ENCODE data around the gene ATP11A. TPM values are rescaled to one million over a fixed set of nuclear protein-coding genes. Genes with fewer than 3 reads are reported as not detected.

ATP11A gene
- total RNA-seq, 3 donors from 2014 or later: 15.5 to 28.7 (median 19.4) TPM

DNA sequence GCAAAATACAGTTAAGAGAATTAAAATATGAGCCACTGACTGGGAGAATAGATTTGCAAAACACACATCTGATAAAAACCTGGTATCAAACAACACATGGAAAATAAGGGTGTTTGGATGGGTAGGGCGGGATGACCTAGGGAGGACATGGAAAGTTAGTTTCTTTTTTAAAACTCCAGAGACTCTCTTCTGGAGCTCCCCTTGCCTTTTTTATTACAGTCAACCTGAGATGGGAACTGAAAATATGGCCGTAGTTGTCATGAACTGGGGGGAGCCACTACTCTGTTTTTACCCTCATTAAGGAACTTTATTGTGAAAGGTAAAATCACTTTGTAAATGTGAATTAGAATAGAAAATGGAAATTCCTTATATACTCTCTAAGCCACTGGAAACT is 113.0 kb downstream of the ATP11A start:
- TF ChIP-seq, protein P1, sequence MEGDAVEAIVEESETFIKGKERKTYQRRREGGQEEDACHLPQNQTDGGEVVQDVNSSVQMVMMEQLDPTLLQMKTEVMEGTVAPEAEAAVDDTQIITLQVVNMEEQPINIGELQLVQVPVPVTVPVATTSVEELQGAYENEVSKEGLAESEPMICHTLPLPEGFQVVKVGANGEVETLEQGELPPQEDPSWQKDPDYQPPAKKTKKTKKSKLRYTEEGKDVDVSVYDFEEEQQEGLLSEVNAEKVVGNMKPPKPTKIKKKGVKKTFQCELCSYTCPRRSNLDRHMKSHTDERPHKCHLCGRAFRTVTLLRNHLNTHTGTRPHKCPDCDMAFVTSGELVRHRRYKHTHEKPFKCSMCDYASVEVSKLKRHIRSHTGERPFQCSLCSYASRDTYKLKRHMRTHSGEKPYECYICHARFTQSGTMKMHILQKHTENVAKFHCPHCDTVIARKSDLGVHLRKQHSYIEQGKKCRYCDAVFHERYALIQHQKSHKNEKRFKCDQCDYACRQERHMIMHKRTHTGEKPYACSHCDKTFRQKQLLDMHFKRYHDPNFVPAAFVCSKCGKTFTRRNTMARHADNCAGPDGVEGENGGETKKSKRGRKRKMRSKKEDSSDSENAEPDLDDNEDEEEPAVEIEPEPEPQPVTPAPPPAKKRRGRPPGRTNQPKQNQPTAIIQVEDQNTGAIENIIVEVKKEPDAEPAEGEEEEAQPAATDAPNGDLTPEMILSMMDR (IDR thresholded peaks at IDR 0.05): no peak
- intact Hi-C loops (cut with DNase I, micrococcal nuclease): no loop called here
- H3K4me3 ChIP-seq: no peak overlapping the region
- H3K36me3 ChIP-seq (ENCODE audit: low read depth): no peaks in the 10 kb centered on the region
- H3K4me1 ChIP-seq (ENCODE audit: low read depth): no peaks in the 10 kb centered on the region
- no peak for ATAC-seq
- no peaks in the 10 kb centered on the region for H3K9me3 ChIP-seq
- DNase-seq: no peak

DNA sequence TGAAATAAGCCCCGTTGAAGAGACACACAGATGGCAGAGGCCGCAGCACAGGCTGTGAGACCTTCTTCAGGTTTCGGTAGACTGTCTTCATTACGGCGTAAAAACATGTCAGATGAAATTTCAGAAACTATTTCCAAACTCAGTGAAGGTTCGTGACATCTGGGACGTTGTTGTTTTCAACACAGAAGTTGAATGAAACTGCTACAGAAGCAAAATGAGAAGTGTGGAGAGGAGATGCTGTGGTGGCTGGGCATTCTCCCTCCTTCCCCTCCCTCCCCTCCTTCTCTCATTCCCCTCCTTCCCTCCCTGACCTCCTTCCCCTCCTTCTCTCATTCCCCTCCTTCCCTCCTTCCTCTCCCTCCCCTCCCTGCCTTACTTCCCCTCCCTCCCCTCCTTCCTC is 113.6 kb downstream of the ATP11A start:
- no peak overlapping the region for H3K4me3 ChIP-seq
- ATAC-seq (no peak), DNase-seq (no peak)
- intact Hi-C loops (cut with DNase I, micrococcal nuclease): no loop called here
- no peaks in the 10 kb centered on the region for H3K4me1 ChIP-seq (ENCODE audit: low read depth)
- no peaks in the 10 kb centered on the region for H3K9me3 ChIP-seq
- H3K36me3 ChIP-seq (ENCODE audit: low read depth): no peaks in the 10 kb centered on the region
- TF ChIP-seq, protein P1 (IDR thresholded peaks at IDR 0.05): no peak

DNA sequence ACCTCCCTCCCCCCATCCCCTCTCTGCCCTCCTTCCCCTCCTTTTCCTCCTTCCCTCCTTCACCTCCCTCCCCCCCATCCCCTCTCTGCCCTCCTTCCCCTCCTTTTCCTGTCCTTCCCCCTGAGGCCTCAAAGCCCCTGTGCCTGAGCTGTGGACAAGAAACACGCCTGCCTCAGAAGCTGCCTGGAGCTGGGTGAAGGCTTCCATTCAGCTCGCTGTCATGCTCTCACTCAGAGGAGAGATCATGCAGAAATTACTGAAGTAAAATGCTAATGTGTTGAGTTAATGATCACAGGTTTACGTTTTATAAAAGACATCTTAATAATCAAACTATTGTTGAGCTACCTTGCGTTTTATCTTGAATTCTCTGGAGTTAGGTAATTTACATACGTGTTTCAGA is 114.5 kb downstream of the ATP11A start:
- H3K4me1 ChIP-seq (ENCODE audit: low read depth): no peaks in the 10 kb centered on the region
- H3K9me3 ChIP-seq: no peaks in the 10 kb centered on the region
- H3K4me3 ChIP-seq: no peak overlapping the region
- DNase-seq (no peak), ATAC-seq (no peak)
- TF ChIP-seq, protein P1 (IDR thresholded peaks at IDR 0.05): no peak
- no peaks in the 10 kb centered on the region for H3K36me3 ChIP-seq (ENCODE audit: low read depth)
- intact Hi-C loops (cut with DNase I, micrococcal nuclease): no loop called here

DNA sequence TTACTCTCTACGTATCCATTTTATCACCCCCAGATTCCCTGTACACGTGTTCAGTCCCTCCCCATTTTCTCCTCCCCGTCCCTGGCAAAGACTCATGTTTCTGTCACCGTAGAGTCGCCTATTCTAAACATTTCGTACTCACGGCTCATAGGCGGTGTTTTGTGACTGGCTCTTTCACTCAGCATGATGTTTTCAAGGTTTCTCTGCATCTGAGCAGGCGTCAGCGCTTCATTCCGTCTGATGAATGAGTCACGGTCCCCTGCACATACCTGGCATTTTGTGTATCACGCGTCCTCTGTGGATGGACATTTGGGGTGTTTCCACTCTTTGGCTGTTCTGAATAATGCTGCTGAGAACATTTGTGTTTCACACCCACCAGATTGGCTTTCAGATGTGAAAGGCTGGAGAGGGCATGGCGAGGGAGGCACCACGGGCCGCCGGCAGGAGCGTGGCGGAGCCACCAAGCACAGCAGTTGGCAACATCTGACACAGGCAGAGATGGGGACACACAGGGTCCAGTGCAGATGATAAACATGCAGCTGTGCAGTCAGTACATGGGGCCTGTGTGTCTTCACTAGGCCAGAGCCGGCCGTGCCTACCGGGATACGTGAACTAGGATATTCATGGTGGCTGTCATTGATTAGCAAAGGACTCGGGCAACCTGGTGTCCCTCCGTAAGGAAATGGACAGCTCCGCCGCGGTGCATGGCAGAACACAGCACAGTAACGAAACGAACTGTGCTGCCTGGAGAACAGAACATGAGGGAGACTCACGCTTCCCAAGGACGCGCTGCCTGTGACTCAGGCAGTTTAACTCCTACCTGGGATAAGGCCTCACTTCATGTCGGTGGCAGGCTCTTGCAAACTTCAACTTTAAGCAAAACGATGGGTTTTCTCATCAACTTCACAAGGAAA is 117.2 kb downstream of the ATP11A start:
- intact Hi-C loops (cut with DNase I, micrococcal nuclease): no loop called here
- H3K36me3 ChIP-seq (ENCODE audit: low read depth): no peaks in the 10 kb centered on the region

DNA sequence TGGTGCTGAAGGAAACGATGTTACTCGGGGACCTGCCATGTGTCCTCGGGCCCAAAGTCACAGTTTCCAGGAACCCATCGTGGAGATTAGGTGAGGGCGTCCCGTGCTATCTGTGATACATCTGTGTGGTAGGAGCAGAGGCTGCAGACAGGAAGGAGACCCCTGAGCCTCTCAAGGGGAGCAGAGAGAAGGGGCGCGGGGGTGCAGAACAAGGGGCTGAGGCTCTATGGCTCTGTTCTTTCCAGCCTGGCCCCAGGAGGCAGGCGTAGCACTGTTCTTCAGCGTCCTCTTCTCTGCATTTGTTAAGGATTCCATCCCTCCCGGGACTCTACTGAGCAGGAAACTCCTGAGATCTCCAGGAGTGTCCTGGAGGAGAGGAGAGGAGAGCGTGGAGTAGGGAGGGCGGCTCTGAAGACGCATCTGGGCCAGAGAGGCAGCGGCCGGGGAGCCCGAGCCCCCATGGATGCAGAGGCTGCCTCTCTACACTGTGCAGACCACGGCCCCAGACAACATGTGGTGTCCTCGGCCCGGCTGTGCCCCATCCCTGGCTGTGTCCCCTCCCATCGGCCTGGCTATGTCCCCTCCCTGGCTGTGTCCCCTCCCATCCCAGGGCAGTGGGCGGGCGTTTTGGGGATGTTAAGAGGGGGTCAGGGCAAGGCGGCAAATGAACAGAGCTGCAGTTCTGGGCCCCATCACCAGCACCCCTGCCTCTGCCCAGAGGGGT is 118.0 kb downstream of the ATP11A start:
- intact Hi-C loops (cut with DNase I, micrococcal nuclease): no loop called here
- H3K4me3 ChIP-seq: no peak overlapping the region
- H3K9me3 ChIP-seq: no peaks in the 10 kb centered on the region
- no peaks in the 10 kb centered on the region for H3K36me3 ChIP-seq (ENCODE audit: low read depth)
- no peaks in the 10 kb centered on the region for H3K4me1 ChIP-seq (ENCODE audit: low read depth)
- TF ChIP-seq, protein P1 (IDR thresholded peaks at IDR 0.05): no peak
- ATAC-seq: no peak
- DNase-seq: no peak

More for the DNA sequence above, 117.2 kb downstream of the ATP11A start:
- no peak overlapping the region for H3K4me3 ChIP-seq
- DNase-seq: no peak
- ATAC-seq: no peak
- TF ChIP-seq, protein P1 (IDR thresholded peaks at IDR 0.05): no peak
- no peaks in the 10 kb centered on the region for H3K4me1 ChIP-seq (ENCODE audit: low read depth)
- no peaks in the 10 kb centered on the region for H3K9me3 ChIP-seq

All from mucosa of descending colon (tissue), 3 donors.